Stimulated activated CD8-positive, alpha-beta memory T cell treated with anti-CD3 and anti-CD28 coated beads, Interleukin-15, amount 100 ng/mL, for 24 hours (primary cell): ENCODE data around the gene KCNJ14.
A peak's percentile ranks its signal among the peaks of the same experiment; 100 is the strongest.

Experiments
- DNase-seq: peaks from one replicate; pipeline ENCODE4 v3.0.0-alpha.2; 2020; ENCODE audit warnings: low read depth

The KCNJ14 gene

GRCh38 chr19:48445606-48446481, 9.5 kb upstream of the KCNJ14 start, which contains the start of gene GRWD1:
GRWD1 (plus strand) TSS chr19:48445983; CDS start chr19:48446006, 23 bp downstream.
- DNase-seq, result peak; percentile 73

- no peak for DNase-seq
Observed at GRCh38 chr19:48446579-48446978, 8.8 kb upstream of the KCNJ14 start.

GRCh38 chr19:48448563-48448962, 6.8 kb upstream of the KCNJ14 start:
- DNase-seq, result no peak

GRCh38 chr19:48450441-48450840, 4.9 kb upstream of the KCNJ14 start:
- no peak for DNase-seq

GRCh38 chr19:48450863-48451262, 4.5 kb upstream of the KCNJ14 start:
- no peak for DNase-seq

GRCh38 chr19:48451624-48452023, 3.8 kb upstream of the KCNJ14 start:
- no peak for DNase-seq

- no peak for DNase-seq
Observed at GRCh38 chr19:48452289-48453190, 2.8 kb upstream of the KCNJ14 start.

- no peak for DNase-seq
Observed at GRCh38 chr19:48454150-48454730, 1.1 kb upstream of the KCNJ14 start.

- DNase-seq, result no peak
Observed at GRCh38 chr19:48455908-48456562, 661 bp downstream of the KCNJ14 start.

GRCh38 chr19:48456864-48457263, 1.5 kb downstream of the KCNJ14 start:
- DNase-seq, result no peak

GRCh38 chr19:48458016-48458415, 2.6 kb downstream of the KCNJ14 start:
- DNase-seq, result no peak

- no peak for DNase-seq
Observed at GRCh38 chr19:48461651-48461981, 6.2 kb downstream of the KCNJ14 start.

GRCh38 chr19:48461982-48462655, 6.7 kb downstream of the KCNJ14 start:
- no peak for DNase-seq

- DNase-seq, result no peak
Observed at GRCh38 chr19:48465215-48465614, 9.8 kb downstream of the KCNJ14 start.

GRCh38 chr19:48466561-48467325, 11.4 kb downstream of the KCNJ14 start:
- DNase-seq, result no peak

- DNase-seq, result peak; percentile 89
Observed at GRCh38 chr19:48468772-48469288, 13.5 kb downstream of the KCNJ14 start.

- peak; percentile 43 for DNase-seq
Observed at GRCh38 chr19:48469289-48469881, 14.0 kb downstream of the KCNJ14 start, which contains the start of gene CYTH2. CYTH2 (plus strand) TSS chr19:48469369; CDS start chr19:48469508, 139 bp downstream.

- no peak for DNase-seq
Observed at GRCh38 chr19:48469934-48470680, 14.7 kb downstream of the KCNJ14 start.

- no peak for DNase-seq
Observed at GRCh38 chr19:48470856-48471255, 15.5 kb downstream of the KCNJ14 start.
